Liver (tissue), 9 donors: Measurements from ENCODE around the gene ARHGAP19. TPM values are rescaled to one million over a fixed set of nuclear protein-coding genes. Genes with fewer than 3 reads are reported as not detected.

Experiments
- DNase-seq: peaks from one replicate; pipeline ENCODE4 v3.0.0-alpha.2; 2017; ENCODE audit warnings: low spot score
- H3K27ac ChIP-seq, 2 donors: one replicate each; pipeline ENCODE4 v1.7.0; 2013; ENCODE audit warnings: inconsistent platforms in 2 of 2, low read length in 2 of 2, control low read depth in 1 of 2, low read depth in 1 of 2, mild to moderate bottlenecking in 1 of 2
- H3K27me3 ChIP-seq, 4 donors: one replicate each; pipeline versions ENCODE4 v1.6.1 to v1.7.0; 2013; ENCODE audit warnings: low read length in 3 of 4, inconsistent platforms in 1 of 4, mild to moderate bottlenecking in 1 of 4, moderate library complexity in 1 of 4; ENCODE audit not compliant: control insufficient read depth in 4 of 4, insufficient read depth in 4 of 4
- H3K36me3 ChIP-seq, 4 donors: one replicate each; pipeline versions ENCODE4 v1.6.1 to v1.7.0; 2013; ENCODE audit warnings: low read length in 3 of 4, mild to moderate bottlenecking in 3 of 4, low read depth in 1 of 4, moderate library complexity in 1 of 4; ENCODE audit not compliant: control insufficient read depth in 4 of 4, insufficient read depth in 3 of 4
- H3K4me1 ChIP-seq, 4 donors: one replicate each; pipeline versions ENCODE4 v1.6.1 to v1.7.0; 2013; ENCODE audit warnings: low read length in 3 of 4, mild to moderate bottlenecking in 3 of 4, moderate library complexity in 1 of 4; ENCODE audit not compliant: control insufficient read depth in 4 of 4, insufficient read depth in 4 of 4
- H3K4me3 ChIP-seq, 3 donors: one replicate each; pipeline versions ENCODE4 v1.6.1 to v1.7.0; 2013; ENCODE audit warnings: low read length in 3 of 3, control low read depth in 1 of 3, low read depth in 1 of 3, mild to moderate bottlenecking in 1 of 3
- H3K9ac ChIP-seq, 2 donors: one replicate each; pipeline ENCODE4 v1.7.0; 2013; ENCODE audit warnings: low read length in 2 of 2, mild to moderate bottlenecking in 2 of 2, moderate library complexity in 2 of 2, control low read depth in 1 of 2, low read depth in 1 of 2
- H3K9me3 ChIP-seq, 4 donors: one replicate each; pipeline versions ENCODE4 v1.6.1 to v1.7.0; 2013; ENCODE audit warnings: low read length in 3 of 4; ENCODE audit not compliant: control insufficient read depth in 4 of 4
- ATF3 ChIP-seq: IDR thresholded peaks from 2 replicates; pipeline ENCODE4 v1.6.1; 2016; ENCODE audit warnings: antibody characterized with exemption
- CTCF ChIP-seq: fragments of 150-350 bp; IDR thresholded peaks from 2 replicates; pipeline ENCODE4 v1.5.1; 2017; ENCODE audit warnings: improper control_type of control experiment, low read depth, low read length; ENCODE audit not compliant: missing input control
- EGR1 ChIP-seq, 2 donors: IDR thresholded peaks; 2 replicates each; pipeline ENCODE4 v1.6.1; 2016 to 2018; ENCODE audit warnings: antibody characterized with exemption in 2 of 2, low read depth in 2 of 2
- FOXA1 ChIP-seq: IDR thresholded peaks from 2 replicates; pipeline ENCODE4 v1.6.1; 2016; ENCODE audit warnings: antibody characterized with exemption
- FOXA2 ChIP-seq: IDR thresholded peaks from 2 replicates; pipeline ENCODE4 v1.6.1; 2016; ENCODE audit warnings: antibody characterized with exemption
- GABPA ChIP-seq, 2 donors: IDR thresholded peaks in 1 of 2; conservative IDR thresholded peaks in 1 of 2; 2 replicates each; pipeline ENCODE4 v1.6.1; 2016; ENCODE audit warnings: antibody characterized with exemption in 2 of 2, mild to moderate bottlenecking in 1 of 2, moderate library complexity in 1 of 2
- HNF4A ChIP-seq, 2 donors: conservative IDR thresholded peaks; 2 replicates each; pipeline ENCODE4 v1.6.1; 2016; ENCODE audit warnings: antibody characterized with exemption in 2 of 2, mild to moderate bottlenecking in 2 of 2
- HNF4G ChIP-seq: IDR thresholded peaks from 2 replicates; pipeline ENCODE4 v1.6.1; 2016; ENCODE audit warnings: antibody characterized with exemption
- JUND ChIP-seq, 2 donors: IDR thresholded peaks; 2 replicates each; pipeline ENCODE4 v1.6.1; 2016; ENCODE audit warnings: antibody characterized with exemption in 2 of 2
- NR2F2 ChIP-seq: IDR thresholded peaks from 2 replicates; pipeline ENCODE4 v1.6.1; 2016; ENCODE audit warnings: antibody characterized with exemption
- RAD21 ChIP-seq, 2 donors: IDR thresholded peaks; 2 replicates each; pipeline ENCODE4 v1.6.1; 2016; ENCODE audit warnings: antibody characterized with exemption in 2 of 2, mild to moderate bottlenecking in 2 of 2
- RXRA ChIP-seq, 2 donors: IDR thresholded peaks; 2 replicates each; pipeline ENCODE4 v1.6.1; 2017 to 2018; ENCODE audit warnings: antibody characterized with exemption in 2 of 2, mild to moderate bottlenecking in 1 of 2
- SP1 ChIP-seq: IDR thresholded peaks from 2 replicates; pipeline ENCODE4 v1.6.1; 2018; ENCODE audit warnings: antibody characterized with exemption, mild to moderate bottlenecking
- TAF1 ChIP-seq: conservative IDR thresholded peaks from 2 replicates; pipeline ENCODE4 v1.6.1; 2016; ENCODE audit warnings: antibody characterized with exemption, mild to moderate bottlenecking
- YY1 ChIP-seq: IDR thresholded peaks from 2 replicates; pipeline ENCODE4 v1.6.1; 2016; ENCODE audit warnings: antibody characterized with exemption, mild to moderate bottlenecking
- ZBTB33 ChIP-seq: IDR thresholded peaks from 2 replicates; pipeline ENCODE4 v1.6.1; 2016; ENCODE audit warnings: antibody characterized with exemption
- WGBS: extraction: QIAGEN DNeasy Blood & Tissue Kit; methylation state at CpG from one replicate; pipeline ENCODE4 v1.1.7; 2013; 5-methylcytosine and 5-hydroxymethylcytosine counted together
- polyA plus RNA-seq, 2 donors: library from polyadenylated mRNA; stranded (reverse) in 1 of 2; unstranded in 1 of 2; fragments of 200-250 nt in 1 of 2; fragments of >200 nt in 1 of 2; fragmentation: Nextera tagmentation in 1 of 2; extraction: Ambion mirVana in 1 of 2; gene quantifications; one replicate each; pipeline versions ENCODE4 v1.2.1 to v1.2.3, GENCODE V29; 2013 to 2015
- total RNA-seq, 2 donors: library from RNA; depleted of rRNA; stranded (reverse); fragments of >200 nt; gene quantifications; one replicate each; pipeline ENCODE4 v1.2.3, GENCODE V29; 2014
- TF ChIP-seq, protein P1 (sequence below): IDR thresholded peaks from 2 replicates; pipeline ENCODE4 v1.6.1; 2016; ENCODE audit warnings: antibody characterized with exemption
- TF ChIP-seq, protein P2 (sequence below): IDR thresholded peaks from 2 replicates; pipeline ENCODE4 v1.6.1; 2016; ENCODE audit warnings: antibody characterized with exemption, mild to moderate bottlenecking
- donor health status: healthy.
- donor health status: healthy.
- donor health status: healthy.
- donor health status: healthy.
- donor health status: healthy.

The ARHGAP19 gene
- total and polyA plus RNA-seq, 4 donors: 1.6 to 23.4 (median 3.6) TPM

GRCh38 chr10:97254694-97255093, 37.7 kb downstream of the ARHGAP19 start:
- WGBS: 98% methylated on average over 3 of the region's 3 CpGs
- Histone ChIP-seq H3K36me3 (peaks cover 0 to 8% (median 2%) of the 10 kb centered on the region in 4 donors), H3K9me3 (no peaks in the 10 kb centered on the region), H3K27me3 (no peaks in the 10 kb centered on the region), H3K4me3 (no peak overlapping the region), H3K9ac (no peak overlapping the region), H3K27ac (no peak overlapping the region), H3K4me1 (no peaks in the 10 kb centered on the region)
- no peak for DNase-seq
- TF ChIP-seq TAF1: no peak
- no peak for TF ChIP-seq YY1
- no peak for TF ChIP-seq HNF4A (conservative IDR thresholded peaks at IDR 0.05)
- TF ChIP-seq RAD21 (IDR thresholded peaks at IDR 0.05): no peak
- no peak for TF ChIP-seq FOXA1

- TF ChIP-seq SP1 (no peak), EGR1 (IDR thresholded peaks at IDR 0.05; ENCODE audit: low read depth in 2 of 2) (no peak), HNF4A (conservative IDR thresholded peaks at IDR 0.05) (no peak), YY1 (no peak), TAF1 (no peak), RAD21 (IDR thresholded peaks at IDR 0.05) (no peak), ATF3 (no peak), FOXA1 (no peak), JUND (IDR thresholded peaks at IDR 0.05) (no peak), FOXA2 (no peak), RXRA (IDR thresholded peaks at IDR 0.05) (no peak), GABPA (IDR thresholded peaks at IDR 0.05 in 1 of 2, conservative IDR thresholded peaks at IDR 0.05 in 1 of 2) (no peak), HNF4G (no peak), CTCF (no peak), NR2F2 (no peak), ZBTB33 (no peak)
- TF ChIP-seq, protein P1, sequence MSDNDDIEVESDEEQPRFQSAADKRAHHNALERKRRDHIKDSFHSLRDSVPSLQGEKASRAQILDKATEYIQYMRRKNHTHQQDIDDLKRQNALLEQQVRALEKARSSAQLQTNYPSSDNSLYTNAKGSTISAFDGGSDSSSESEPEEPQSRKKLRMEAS: no peak
- TF ChIP-seq, protein P2, sequence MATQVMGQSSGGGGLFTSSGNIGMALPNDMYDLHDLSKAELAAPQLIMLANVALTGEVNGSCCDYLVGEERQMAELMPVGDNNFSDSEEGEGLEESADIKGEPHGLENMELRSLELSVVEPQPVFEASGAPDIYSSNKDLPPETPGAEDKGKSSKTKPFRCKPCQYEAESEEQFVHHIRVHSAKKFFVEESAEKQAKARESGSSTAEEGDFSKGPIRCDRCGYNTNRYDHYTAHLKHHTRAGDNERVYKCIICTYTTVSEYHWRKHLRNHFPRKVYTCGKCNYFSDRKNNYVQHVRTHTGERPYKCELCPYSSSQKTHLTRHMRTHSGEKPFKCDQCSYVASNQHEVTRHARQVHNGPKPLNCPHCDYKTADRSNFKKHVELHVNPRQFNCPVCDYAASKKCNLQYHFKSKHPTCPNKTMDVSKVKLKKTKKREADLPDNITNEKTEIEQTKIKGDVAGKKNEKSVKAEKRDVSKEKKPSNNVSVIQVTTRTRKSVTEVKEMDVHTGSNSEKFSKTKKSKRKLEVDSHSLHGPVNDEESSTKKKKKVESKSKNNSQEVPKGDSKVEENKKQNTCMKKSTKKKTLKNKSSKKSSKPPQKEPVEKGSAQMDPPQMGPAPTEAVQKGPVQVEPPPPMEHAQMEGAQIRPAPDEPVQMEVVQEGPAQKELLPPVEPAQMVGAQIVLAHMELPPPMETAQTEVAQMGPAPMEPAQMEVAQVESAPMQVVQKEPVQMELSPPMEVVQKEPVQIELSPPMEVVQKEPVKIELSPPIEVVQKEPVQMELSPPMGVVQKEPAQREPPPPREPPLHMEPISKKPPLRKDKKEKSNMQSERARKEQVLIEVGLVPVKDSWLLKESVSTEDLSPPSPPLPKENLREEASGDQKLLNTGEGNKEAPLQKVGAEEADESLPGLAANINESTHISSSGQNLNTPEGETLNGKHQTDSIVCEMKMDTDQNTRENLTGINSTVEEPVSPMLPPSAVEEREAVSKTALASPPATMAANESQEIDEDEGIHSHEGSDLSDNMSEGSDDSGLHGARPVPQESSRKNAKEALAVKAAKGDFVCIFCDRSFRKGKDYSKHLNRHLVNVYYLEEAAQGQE: no peak
- H3K4me3 ChIP-seq: no peak overlapping the region
- H3K27me3 ChIP-seq: no peaks in the 10 kb centered on the region
- 96% methylated on average over 1 of the region's 1 CpG for WGBS
- no peak overlapping the region for H3K9ac ChIP-seq
- peaks cover 0 to 10% (median 4%) of the 10 kb centered on the region in 4 donors for H3K36me3 ChIP-seq
- no peaks in the 10 kb centered on the region for H3K9me3 ChIP-seq
- DNase-seq: no peak
- no peak overlapping the region for H3K27ac ChIP-seq
- H3K4me1 ChIP-seq: no peaks in the 10 kb centered on the region
Observed at GRCh38 chr10:97250952-97251351, 41.5 kb downstream of the ARHGAP19 start.
